GM18520 (cell line): ENCODE data around the gene SHC1.
A peak's percentile ranks its signal among the peaks of the same experiment; 100 is the strongest.

Experiments
- ATAC-seq: cut with Tn5 transposase; IDR thresholded peaks from one replicate; pipeline ENCODE4 v1.9.1; 2021; ENCODE audit not compliant: unreplicated experiment

The SHC1 gene

GRCh38 chr1:154959426-154959780, 11.1 kb downstream of the SHC1 start:
- ATAC-seq: no peak

GRCh38 chr1:154958681-154959425, 11.7 kb downstream of the SHC1 start:
- ATAC-seq: no peak

GRCh38 chr1:154958036-154958435, 12.5 kb downstream of the SHC1 start:
- no peak for ATAC-seq

- no peak for ATAC-seq
These were observed 13.4 kb downstream of the SHC1 start for GRCh38 chr1:154957091-154957657.

GRCh38 chr1:154956544-154956941, 14.0 kb downstream of the SHC1 start:
- ATAC-seq: no peak

GRCh38 chr1:154955718-154956543, 14.6 kb downstream of the SHC1 start, which contains the start of gene PBXIP1:
Gene PBXIP1, minus strand, starts transcription at chr1:154956099. Its CDS starts 2,378 bp downstream, at chr1:154953721.
- ATAC-seq: peak; percentile 53

GRCh38 chr1:154955039-154955717, 15.4 kb downstream of the SHC1 start:
- no peak for ATAC-seq

- ATAC-seq: no peak
These were observed 16.0 kb downstream of the SHC1 start for GRCh38 chr1:154954541-154954940.

GRCh38 chr1:154953611-154954038, 16.9 kb downstream of the SHC1 start:
- no peak for ATAC-seq

- no peak for ATAC-seq
These were observed 17.9 kb downstream of the SHC1 start for GRCh38 chr1:154952664-154953063.

- no peak for ATAC-seq
These were observed 18.5 kb downstream of the SHC1 start for GRCh38 chr1:154951901-154952657.

GRCh38 chr1:154948079-154948478, 22.5 kb downstream of the SHC1 start:
- no peak for ATAC-seq

GRCh38 chr1:154945962-154946850, 24.3 kb downstream of the SHC1 start:
- no peak for ATAC-seq

GRCh38 chr1:154945160-154945961, 25.2 kb downstream of the SHC1 start:
- no peak for ATAC-seq

- no peak for ATAC-seq
These were observed 26.0 kb downstream of the SHC1 start for GRCh38 chr1:154944401-154945159.

- ATAC-seq: no peak
These were observed 26.7 kb downstream of the SHC1 start for GRCh38 chr1:154943649-154944400.

- no peak for ATAC-seq
These were observed 29.1 kb downstream of the SHC1 start for GRCh38 chr1:154941333-154942013.
